GM18526 (cell line): ENCODE measurements around the gene CD3E.

Source experiments
- POLR2A ChIP-seq: IDR thresholded peaks from 3 replicates; pipeline ENCODE4 v1.6.1; 2011; ENCODE audit not compliant: insufficient read length; ENCODE audit errors: extremely low read depth

CD3E gene

DNA sequence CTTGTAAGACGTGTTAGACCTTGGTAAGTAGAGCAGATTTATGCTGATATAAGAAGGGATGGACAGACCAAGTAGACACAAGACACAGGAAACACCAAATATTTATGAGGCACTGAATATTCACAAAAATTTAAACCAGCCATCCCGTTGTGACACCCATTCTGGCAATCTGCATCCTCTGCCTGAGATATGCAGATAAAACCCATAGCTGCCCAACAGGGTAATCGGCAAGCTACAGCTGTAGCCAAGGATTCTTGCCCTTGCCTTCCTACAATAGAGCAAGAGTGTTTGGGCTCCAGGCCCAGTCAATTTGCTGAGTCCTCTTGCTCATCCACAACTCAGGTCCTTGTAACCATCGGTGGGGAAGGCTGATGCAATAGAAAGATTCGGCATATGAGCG, 21.9 kb upstream of the CD3E start:
- TF ChIP-seq POLR2A, result no peak

DNA sequence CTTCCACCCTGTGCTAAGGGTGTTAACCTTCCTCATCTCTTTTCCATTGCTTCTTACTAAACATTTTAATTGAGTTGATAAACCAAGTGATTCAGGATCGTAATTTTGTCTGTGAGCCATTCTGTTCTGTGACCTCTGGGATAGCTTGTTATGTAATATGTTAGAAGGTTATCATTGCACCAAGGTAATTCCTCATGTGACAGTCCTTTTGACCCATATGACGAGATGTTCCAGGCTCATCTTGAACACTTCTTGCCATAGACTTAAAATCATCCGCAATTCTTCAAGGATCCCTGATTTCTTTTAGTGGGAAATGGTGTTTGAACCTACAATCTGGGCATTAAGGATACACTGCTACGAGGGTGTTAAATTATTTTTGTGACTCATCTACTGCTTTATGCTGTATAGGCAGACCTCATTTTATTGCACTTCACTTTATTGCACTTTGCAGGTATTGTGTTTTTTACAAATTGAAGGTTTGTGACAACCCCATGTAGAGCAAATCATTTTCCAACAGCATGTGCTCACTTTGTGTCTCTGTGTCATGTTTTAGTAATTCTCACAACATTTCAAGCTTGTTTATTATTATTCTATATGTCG, 21.4 kb upstream of the CD3E start:
- TF ChIP-seq POLR2A, result no peak

DNA sequence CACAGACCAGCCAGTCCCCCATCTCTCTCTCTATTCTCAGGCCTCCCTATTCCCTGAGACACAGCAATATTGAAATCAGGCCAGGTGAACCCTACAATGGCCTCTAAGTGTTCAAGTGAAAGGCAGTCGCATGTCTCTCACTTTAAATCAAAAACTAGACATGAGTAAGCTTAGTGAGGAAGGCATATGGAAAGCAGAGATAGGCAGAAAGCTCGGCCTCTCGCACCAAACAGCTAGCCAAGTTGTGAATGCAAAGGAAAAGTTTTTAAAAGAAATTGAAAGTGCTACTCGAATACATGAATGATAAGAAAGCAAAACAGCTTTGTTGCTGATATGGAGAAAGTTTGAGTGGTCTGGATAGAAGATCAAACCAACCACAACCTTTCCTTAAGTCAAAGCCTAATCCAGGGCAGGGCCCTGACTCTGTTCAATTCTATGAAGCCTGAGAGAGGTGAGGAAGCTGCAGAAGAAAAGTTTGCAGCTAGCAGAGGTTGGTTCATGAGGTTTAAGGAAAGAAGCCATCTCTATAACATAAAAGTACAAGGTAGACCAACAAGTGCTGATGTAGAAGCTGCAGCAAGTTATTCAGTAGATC, 20.7 kb upstream of the CD3E start:
- no peak for TF ChIP-seq POLR2A

DNA sequence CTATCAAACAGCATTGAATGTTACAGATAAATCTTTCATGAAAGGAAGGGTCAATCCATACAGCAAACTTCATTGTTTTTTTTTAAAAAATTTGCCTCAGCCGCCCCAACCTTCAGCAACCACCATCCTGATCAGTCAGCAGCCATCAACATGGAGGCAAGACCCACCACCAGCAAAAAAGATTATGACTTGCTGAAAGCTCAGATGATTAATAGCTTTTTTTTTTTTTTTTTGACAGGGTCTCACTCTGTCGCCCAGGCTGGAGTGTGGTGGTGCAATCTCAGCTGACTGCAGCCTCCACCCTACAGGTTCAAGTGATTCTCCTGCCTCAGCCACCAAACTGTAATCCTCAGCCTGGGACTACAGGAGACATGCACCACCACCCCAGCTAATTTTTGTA, 18.0 kb upstream of the CD3E start:
- no peak for TF ChIP-seq POLR2A

DNA sequence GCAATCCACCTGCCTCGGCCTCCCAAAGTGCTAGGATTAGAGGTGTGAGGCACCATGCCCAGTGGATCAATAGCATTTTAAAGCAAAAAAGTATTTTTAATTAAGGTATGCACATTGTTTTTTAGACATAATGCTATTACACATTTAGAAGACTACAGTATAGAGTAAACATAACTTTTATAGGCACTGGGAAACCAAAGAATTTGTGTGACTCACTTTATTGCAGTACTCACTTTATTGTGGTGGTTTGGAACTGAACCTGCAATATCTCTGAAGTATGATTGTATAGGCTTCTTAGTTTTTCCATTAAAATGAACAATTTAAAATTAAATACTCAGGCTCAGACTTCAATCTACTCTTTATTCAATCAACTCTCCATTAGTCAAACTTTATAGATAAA, 17.5 kb upstream of the CD3E start:
- no peak for TF ChIP-seq POLR2A

DNA sequence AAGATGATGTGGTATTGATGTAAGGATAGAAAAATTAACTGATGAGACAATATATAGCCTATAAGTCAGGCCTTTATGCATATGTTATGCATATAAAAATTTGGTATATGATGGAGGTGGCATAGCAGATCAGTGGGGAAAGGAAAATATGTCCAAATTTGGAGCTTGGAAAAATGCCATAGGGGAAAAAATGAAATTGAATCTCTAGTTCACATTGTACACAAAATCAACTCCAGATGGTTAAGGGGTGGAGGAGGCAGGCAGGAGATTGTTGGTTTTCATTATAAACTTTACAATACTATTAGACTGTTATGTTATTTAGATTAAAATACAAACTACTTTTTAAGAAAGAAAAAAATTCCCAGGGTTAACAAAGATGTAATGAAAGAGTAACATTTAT, 15.1 kb upstream of the CD3E start:
- no peak for TF ChIP-seq POLR2A

DNA sequence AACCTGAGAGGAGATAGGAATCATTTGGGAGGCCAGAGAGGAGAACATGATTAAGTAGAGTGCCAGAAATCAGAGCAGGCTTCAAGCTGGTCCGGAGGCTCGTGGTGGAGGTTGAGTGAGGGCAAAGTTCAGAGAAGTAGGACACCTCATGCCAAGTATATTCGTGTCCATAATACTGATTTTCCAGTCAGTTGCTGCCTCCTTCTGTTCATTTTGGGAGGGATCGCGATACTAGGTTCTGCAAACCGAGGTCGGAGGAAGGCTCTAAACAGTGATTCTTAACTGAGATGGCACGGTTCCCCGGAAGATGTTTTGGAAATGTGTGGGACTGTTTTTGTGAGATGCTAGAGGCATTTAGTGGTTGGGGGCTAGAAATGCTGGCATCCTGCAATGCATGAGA, 13.6 kb upstream of the CD3E start:
- no peak for TF ChIP-seq POLR2A

DNA sequence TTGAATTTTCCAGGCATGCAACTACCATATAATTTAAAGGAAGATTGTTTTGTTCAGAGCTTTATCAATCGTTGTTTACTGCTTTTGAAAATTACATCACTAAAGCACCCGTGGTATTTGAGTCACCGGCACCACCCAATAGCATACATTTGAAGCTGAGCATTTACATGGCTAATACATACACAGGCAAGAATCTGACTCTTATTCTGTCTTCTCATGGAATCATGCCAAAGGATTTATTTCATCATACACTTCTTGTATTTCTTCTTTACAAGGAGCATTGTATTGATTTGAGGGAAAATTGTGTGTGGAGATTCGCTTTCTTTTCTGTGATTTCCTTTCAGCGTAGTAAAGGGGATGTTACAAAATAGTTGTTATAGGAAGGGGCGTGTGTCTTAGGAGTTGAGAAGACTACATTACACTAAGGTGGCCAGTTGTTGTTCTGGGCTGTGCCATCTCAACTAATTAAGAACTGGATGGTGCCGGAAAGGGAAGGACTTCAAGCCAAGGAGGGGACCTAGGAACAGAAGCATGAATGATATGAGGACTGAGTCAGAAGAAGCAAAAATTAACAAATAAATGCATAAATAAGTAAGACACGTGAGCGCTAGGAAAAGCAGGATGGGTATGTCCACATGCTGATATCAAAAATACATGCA, 12.9 kb upstream of the CD3E start:
- TF ChIP-seq POLR2A, result no peak

DNA sequence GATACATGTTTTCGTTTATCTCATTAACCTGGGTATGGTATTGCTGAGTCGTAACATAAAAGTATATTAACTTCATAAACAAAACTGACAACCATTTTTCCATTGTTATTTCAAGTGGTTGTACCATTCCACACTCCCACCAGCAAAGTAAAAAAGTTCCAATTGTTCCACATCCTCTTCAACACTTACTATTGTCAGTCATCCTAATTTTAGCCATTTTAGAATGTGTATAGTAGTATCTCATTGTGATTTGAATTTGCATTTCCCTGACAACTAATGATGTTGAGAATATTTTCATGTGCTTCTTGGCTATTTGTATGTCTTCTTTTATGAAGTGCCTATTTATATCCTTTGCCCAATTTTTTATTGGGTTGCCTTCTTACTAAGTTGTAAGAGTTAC, 10.5 kb upstream of the CD3E start:
- no peak for TF ChIP-seq POLR2A

DNA sequence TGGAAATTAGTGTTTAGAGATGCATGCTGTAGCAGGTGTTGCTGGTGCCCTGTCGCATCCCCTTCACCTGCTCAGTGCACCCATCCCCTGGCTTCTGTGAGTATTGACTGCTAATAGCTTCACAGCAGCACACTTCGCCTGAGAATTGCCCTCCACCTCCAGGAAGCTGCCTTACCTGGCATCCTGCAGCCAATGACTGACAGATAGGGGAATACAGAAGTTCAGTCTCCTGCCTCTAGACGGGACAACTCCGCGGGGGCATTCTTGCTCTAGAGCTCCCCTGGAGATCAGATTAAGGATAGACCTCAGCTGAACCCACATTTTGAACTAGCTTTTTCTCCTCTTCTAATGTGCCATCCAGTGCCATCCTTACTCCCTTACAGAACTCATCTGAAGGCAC, 9.3 kb upstream of the CD3E start:
- no peak for TF ChIP-seq POLR2A

DNA sequence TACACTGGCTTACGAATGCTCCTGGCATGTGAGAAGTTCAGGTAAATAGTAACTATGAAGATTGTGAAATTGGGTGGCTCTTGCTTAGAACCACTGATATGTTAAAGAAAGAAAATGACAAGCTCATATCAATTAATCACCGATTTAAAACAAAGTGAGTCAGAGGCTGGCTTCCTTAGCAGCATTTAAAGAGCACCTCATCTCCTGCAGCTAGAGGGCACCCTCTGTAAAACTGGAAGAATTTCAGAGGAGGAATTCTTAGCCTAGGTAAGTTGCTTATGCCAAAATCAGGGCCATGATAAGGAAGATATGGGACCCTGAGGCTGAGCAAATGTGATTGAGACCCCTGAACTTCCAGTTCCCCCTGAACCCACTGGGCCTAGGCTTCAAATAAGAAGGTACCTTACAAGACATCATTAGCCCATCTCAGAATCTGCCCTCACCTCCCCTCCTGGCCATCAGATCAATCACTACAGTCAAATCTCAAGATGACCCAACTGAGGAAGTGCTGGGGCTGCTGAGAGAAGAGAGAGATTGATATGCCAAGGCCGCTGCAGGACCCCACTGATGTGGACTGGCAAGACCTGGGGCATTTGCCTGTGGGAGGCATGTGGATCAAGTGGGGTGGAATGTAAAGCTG, 8.6 kb upstream of the CD3E start:
- TF ChIP-seq POLR2A, result no peak

DNA sequence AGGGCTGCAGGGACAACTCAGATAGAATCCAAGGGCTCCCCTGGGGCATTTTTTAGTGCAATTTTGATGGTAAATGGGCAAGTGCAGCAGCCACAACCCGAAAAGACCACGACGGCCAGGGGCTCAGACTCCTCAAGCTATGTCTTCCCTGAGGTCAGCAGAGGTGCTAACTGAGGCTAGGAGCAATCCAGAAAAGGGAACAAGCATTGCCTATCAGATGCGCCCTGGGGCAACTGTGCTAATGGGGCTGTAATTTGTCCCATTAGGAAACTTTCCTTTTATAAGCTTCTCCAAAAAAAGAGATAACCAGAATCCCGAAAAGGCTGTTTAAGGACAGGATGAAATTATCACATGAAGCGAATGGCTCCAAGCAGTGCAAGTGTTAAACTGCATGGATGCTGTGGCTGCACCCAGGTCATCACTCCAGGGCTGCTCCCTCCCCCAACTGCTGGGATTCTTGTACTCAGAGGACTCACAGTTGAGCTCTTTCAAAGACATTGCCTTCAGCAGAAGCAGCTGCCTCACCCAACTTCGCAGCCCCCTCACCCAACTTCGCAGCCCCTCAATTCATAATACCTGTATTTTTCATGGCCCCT, 2.8 kb upstream of the CD3E start:
- no peak for TF ChIP-seq POLR2A

DNA sequence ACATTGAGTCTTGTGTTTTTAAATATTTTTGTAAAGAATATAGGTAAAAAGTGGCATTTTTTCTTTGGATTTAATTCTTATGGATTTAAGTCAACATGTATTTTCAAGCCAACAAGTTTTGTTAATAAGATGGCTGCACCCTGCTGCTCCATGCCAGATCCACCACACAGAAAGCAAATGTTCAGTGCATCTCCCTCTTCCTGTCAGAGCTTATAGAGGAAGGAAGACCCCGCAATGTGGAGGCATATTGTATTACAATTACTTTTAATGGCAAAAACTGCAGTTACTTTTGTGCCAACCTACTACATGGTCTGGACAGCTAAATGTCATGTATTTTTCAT, 333 bp upstream of the CD3E start:
- TF ChIP-seq POLR2A, result no peak

DNA sequence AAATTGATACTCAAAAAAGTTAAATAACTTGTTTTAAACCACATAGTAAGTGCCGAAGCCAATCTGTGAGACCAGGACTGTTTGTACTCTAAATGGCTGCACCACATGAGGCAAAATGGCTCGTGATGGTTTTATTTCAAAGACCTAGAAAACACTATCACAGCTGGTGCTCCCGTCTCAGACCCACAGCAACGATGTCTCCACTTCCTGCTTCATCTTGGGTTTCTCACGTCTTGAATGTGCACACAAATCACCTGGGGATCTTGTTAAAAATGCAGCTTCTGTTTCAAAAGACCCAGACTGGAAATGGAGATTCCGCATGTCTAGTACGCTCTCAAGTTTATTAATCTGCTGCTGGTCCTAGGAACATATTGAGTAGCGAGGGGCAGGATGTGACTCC, 1.2 kb downstream of the CD3E start:
- no peak for TF ChIP-seq POLR2A

DNA sequence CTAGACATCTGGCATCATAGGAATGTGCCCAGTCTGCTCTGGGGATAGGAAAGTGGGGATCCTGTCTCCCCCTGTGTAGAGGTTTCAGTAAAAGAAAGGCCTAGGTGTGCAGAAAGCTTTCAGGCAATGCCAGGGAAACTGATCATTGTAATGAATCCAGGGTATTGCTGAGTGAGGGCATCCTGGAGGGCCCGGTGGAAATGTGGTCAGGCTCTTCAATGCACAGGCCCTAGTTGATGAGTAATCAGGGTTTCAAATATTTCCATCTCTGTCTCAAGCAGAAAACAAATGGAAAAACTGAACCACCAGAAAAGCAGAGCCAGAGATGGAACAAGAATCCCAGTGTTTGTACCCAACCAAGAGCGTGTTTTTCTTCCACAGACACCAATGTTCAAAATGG, 2.0 kb downstream of the CD3E start:
- no peak for TF ChIP-seq POLR2A

DNA sequence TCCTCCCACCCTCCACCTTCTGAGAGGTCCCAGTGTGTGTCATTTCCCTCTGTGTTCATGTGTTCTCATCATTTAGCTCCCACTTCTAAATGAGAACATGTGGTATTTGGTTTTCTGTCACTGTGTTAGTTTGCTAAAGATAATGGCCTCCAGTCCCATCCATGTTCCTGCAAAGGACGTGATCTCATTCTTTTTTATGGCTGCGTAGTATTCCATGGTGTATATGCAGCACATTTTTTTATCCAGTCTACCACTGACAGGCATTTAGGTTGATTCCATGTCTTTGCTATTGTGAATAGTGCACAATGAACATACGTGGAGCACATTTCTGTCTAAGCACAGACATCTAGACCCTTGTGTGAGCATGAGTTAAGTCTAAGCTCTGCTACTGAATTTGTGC, 5.7 kb downstream of the CD3E start:
- TF ChIP-seq POLR2A, result no peak
